ENCODE measurements around the gene CRYBG1. TPM values are rescaled to one million over a fixed set of nuclear protein-coding genes. Genes with fewer than 3 reads are reported as not detected.

The CRYBG1 gene
- total and polyA plus RNA-seq, 2 donors (not counting 1 experiment from before 2014, with no cell fraction given): 9.6 to 47.0 TPM

DNA sequence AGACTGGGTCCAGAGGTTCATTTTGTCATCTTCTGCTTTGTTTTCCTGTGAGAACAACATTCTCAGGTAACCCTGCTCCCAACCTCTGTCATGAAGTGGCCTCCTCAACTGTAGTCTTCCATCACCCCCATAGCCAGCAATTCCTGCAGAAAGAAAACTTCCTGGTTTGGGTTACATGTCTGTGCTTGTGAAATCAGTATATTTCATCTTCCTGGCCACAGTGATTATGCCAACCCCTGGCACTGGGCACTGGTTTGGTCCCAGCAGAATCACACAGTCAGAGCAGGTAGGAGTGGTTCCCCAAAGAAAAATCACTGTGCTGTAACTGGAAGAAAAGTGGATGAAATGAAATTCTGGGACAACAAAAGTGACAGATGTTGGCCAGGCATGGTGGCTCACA lies 52.5 kb downstream of the CRYBG1 start:
- CTCF ChIA-PET: no interaction called here
- Histone ChIP-seq H2AFZ (ENCODE audit: insufficient read depth, low read depth, low read length, poor library complexity, severe bottlenecking) (no peak overlapping the region), H3K9me3 (ENCODE audit: control extremely low read depth in 1 of 3, control insufficient read depth in 2 of 3, insufficient read depth in 1 of 3, low read length in 2 of 3) (peaks cover 0 to 5% (median 0%) of the 10 kb centered on the region in 3 donors), H3K79me2 (ENCODE audit: control insufficient read depth, insufficient read depth, low read length) (no peaks in the 10 kb centered on the region), H3K9ac (ENCODE audit: low read length) (no peak overlapping the region), H3K4me3 (ENCODE audit: control extremely low read depth in 1 of 5, extremely low read depth in 1 of 5, insufficient read depth in 1 of 5, low read depth in 2 of 5, low read length in 4 of 5) (no peak overlapping the region), H3K4me2 (replicated peaks; ENCODE audit: low read depth, low read length, poor library complexity, severe bottlenecking) (no peak overlapping the region), H3K4me1 (ENCODE audit: control insufficient read depth in 2 of 2, insufficient read depth in 2 of 2, low read length in 2 of 2) (no peaks in the 10 kb centered on the region), H3K27ac (ENCODE audit: low read length in 2 of 2) (no peak overlapping the region), H3K36me3 (replicated peaks in 1 of 2; ENCODE audit: control extremely low read depth in 1 of 2, control insufficient read depth in 1 of 2, extremely low read depth in 1 of 2, insufficient read depth in 2 of 2, low read length in 1 of 2) (no peaks in the 10 kb centered on the region), H4K20me1 (ENCODE audit: control insufficient read depth, insufficient read depth, low read length, poor library complexity, severe bottlenecking) (no peaks in the 10 kb centered on the region), H3K27me3 (replicated peaks in 1 of 4; ENCODE audit: control extremely low read depth in 1 of 4, control insufficient read depth in 3 of 4, insufficient read depth in 4 of 4, low read length in 3 of 4) (no peaks in the 10 kb centered on the region)
- no peak overlapping the region for H3K4me3 Mint-ChIP-seq
- H3K27ac Mint-ChIP-seq: no peak overlapping the region
- no peak for ATAC-seq (ENCODE audit: low read depth)
- TF ChIP-seq EZH2 (IDR thresholded peaks at IDR 0.05; ENCODE audit: borderline replicate concordance, insufficient read depth, low read depth, low read length, poor library complexity, severe bottlenecking) (no peak), CTCF (IDR thresholded peaks at IDR 0.05) (no peak)
- H3K27me3 Mint-ChIP-seq: peaks cover 29% of the 10 kb centered on the region
- intact Hi-C loops (cut with micrococcal nuclease): no loop called here
- H3K9me3 Mint-ChIP-seq (ENCODE audit: insufficient read depth): no peaks in the 10 kb centered on the region
- POLR2A ChIA-PET: no interaction called here
- H3K4me1 Mint-ChIP-seq: no peaks in the 10 kb centered on the region
- DNase-seq: no peak

DNA sequence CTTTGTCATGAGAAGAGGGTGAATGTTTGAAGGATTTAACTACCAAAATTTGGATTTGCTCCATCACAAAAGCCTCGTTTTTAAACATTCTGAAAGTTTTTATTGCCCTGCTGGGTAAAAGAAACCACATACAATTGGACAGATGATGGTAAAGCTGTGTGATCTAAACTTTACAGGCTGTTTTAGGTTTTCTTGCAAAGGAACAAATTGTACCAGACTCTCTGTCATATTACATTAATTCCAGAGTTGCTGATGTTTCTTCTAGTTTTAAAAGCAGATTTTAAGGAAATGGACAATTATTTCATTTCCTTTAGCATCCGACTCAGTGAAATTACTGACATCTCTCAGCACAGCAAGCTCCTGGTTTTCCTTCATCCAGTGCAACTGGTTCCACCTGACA lies 53.2 kb downstream of the CRYBG1 start:
- H3K4me3 ChIP-seq (ENCODE audit: control extremely low read depth in 1 of 5, extremely low read depth in 1 of 5, insufficient read depth in 1 of 5, low read depth in 2 of 5, low read length in 4 of 5): no peak overlapping the region
- no peak overlapping the region for H2AFZ ChIP-seq (ENCODE audit: insufficient read depth, low read depth, low read length, poor library complexity, severe bottlenecking)
- peaks cover 0 to 5% (median 0%) of the 10 kb centered on the region in 3 donors for H3K9me3 ChIP-seq (ENCODE audit: control extremely low read depth in 1 of 3, control insufficient read depth in 2 of 3, insufficient read depth in 1 of 3, low read length in 2 of 3)
- ATAC-seq (ENCODE audit: low read depth) (no peak), DNase-seq (no peak)
- ChIA-PET POLR2A (no interaction called here), CTCF (no interaction called here)
- H3K4me2 ChIP-seq (replicated peaks; ENCODE audit: low read depth, low read length, poor library complexity, severe bottlenecking): no peak overlapping the region
- no peaks in the 10 kb centered on the region for H3K79me2 ChIP-seq (ENCODE audit: control insufficient read depth, insufficient read depth, low read length)
- no peaks in the 10 kb centered on the region for H4K20me1 ChIP-seq (ENCODE audit: control insufficient read depth, insufficient read depth, low read length, poor library complexity, severe bottlenecking)
- H3K36me3 ChIP-seq (replicated peaks in 1 of 2; ENCODE audit: control extremely low read depth in 1 of 2, control insufficient read depth in 1 of 2, extremely low read depth in 1 of 2, insufficient read depth in 2 of 2, low read length in 1 of 2): no peaks in the 10 kb centered on the region
- H3K27ac ChIP-seq (ENCODE audit: low read length in 2 of 2): no peak overlapping the region
- Mint-ChIP-seq H3K27me3 (peaks cover 31% of the 10 kb centered on the region), H3K4me1 (no peaks in the 10 kb centered on the region), H3K9me3 (ENCODE audit: insufficient read depth) (no peaks in the 10 kb centered on the region), H3K4me3 (no peak overlapping the region), H3K27ac (no peak overlapping the region)
- no peak overlapping the region for H3K9ac ChIP-seq (ENCODE audit: low read length)
- H3K27me3 ChIP-seq (replicated peaks in 1 of 4; ENCODE audit: control extremely low read depth in 1 of 4, control insufficient read depth in 3 of 4, insufficient read depth in 4 of 4, low read length in 3 of 4): peaks cover 0 to 5% (median 0%) of the 10 kb centered on the region in 4 experiments
- TF ChIP-seq EZH2 (IDR thresholded peaks at IDR 0.05; ENCODE audit: borderline replicate concordance, insufficient read depth, low read depth, low read length, poor library complexity, severe bottlenecking) (no peak), CTCF (IDR thresholded peaks at IDR 0.05) (no peak)
- 38% methylated on average over 1 of the region's 2 CpGs for WGBS (ENCODE audit: insufficient coverage)
- no peaks in the 10 kb centered on the region for H3K4me1 ChIP-seq (ENCODE audit: control insufficient read depth in 2 of 2, insufficient read depth in 2 of 2, low read length in 2 of 2)
- intact Hi-C loops (cut with micrococcal nuclease): no loop called here

Data from B cell (primary cell).